Natural killer cell treated with Interleukin-12 subunit alpha and Interleukin-12 subunit beta and Interleukin-15 and Interleukin-18, amount 100 ng/mL, for 72 hours (primary cell): ENCODE data around the gene SDHAF4. TPM values are rescaled to one million over a fixed set of nuclear protein-coding genes. Genes with fewer than 3 reads are reported as not detected.

ENCODE experiments used
- ATAC-seq, 2 donors: fragments of 150-1000 bp; cut with Tn5 transposase in 1 of 2; sonication (Bioruptor Pico), chemical (Tn5 transposase) in 1 of 2; 2 replicates each; pipeline ENCODE4 v1.10.0; 2021
- DNase-seq: peaks from one replicate; pipeline ENCODE4 v3.0.0; 2022; ENCODE audit warnings: low spot score
- H3K27ac Mint-ChIP-seq, 2 donors: 1 replicate in 1 of 2; 2 replicates in 1 of 2; pipeline ENCODE4 v1.8.0; 2022; ENCODE audit warnings: mixed read lengths in 2 of 2, mild to moderate bottlenecking in 1 of 2, moderate library complexity in 1 of 2
- H3K27me3 Mint-ChIP-seq, 2 donors: 1 replicate in 1 of 2; 2 replicates in 1 of 2; pipeline ENCODE4 v1.8.0; 2022; ENCODE audit warnings: mixed read lengths in 2 of 2
- H3K36me3 Mint-ChIP-seq: one replicate; pipeline ENCODE4 v1.8.0; 2022; ENCODE audit warnings: mixed read lengths
- H3K4me1 Mint-ChIP-seq, 2 donors: 1 replicate in 1 of 2; 2 replicates in 1 of 2; pipeline ENCODE4 v1.8.0; 2022; ENCODE audit warnings: low read depth in 2 of 2, mixed read lengths in 2 of 2, mild to moderate bottlenecking in 1 of 2
- H3K4me3 Mint-ChIP-seq: one replicate; pipeline ENCODE4 v1.8.0; 2022; ENCODE audit warnings: mixed read lengths
- H3K9me3 Mint-ChIP-seq: 2 replicates; pipeline ENCODE4 v1.8.0; 2022; ENCODE audit warnings: mixed read lengths
- total RNA-seq, 2 donors: library from RNA; stranded (reverse); gene quantifications; one replicate each; pipeline ENCODE4 v1.2.3, GENCODE V29; 2022

Gene SDHAF4
- total RNA-seq, 2 donors from 2014 or later, result 6.2 to 11.5 TPM

GRCh38 chr6:70616728-70617260 lies 50.1 kb downstream of the SDHAF4 start:
- H3K27me3 Mint-ChIP-seq, result peaks cover under 1 to 13% of the 10 kb centered on the region in 2 donors
- no peaks in the 10 kb centered on the region for H3K4me1 Mint-ChIP-seq
- ATAC-seq (no peak), DNase-seq (no peak)
- no peaks in the 10 kb centered on the region for H3K36me3 Mint-ChIP-seq
- no peak overlapping the region for H3K27ac Mint-ChIP-seq
- H3K9me3 Mint-ChIP-seq, result no peaks in the 10 kb centered on the region
- no peak overlapping the region for H3K4me3 Mint-ChIP-seq

GRCh38 chr6:70620746-70621145 lies 54.0 kb downstream of the SDHAF4 start:
- Mint-ChIP-seq H3K4me1 (no peaks in the 10 kb centered on the region), H3K27me3 (peaks cover 0 to 9% of the 10 kb centered on the region in 2 donors), H3K27ac (no peak overlapping the region), H3K36me3 (no peaks in the 10 kb centered on the region), H3K9me3 (no peaks in the 10 kb centered on the region), H3K4me3 (no peak overlapping the region)
- DNase-seq (no peak), ATAC-seq (no peak)

- Mint-ChIP-seq H3K36me3 (no peaks in the 10 kb centered on the region), H3K4me3 (no peak overlapping the region), H3K27me3 (peaks cover 0 to 5% of the 10 kb centered on the region in 2 donors), H3K4me1 (no peaks in the 10 kb centered on the region), H3K9me3 (no peaks in the 10 kb centered on the region), H3K27ac (no peak overlapping the region)
- ATAC-seq (no peak), DNase-seq (no peak)
Observed at GRCh38 chr6:70622461-70622860, 55.7 kb downstream of the SDHAF4 start.

- H3K4me1 Mint-ChIP-seq, result no peaks in the 10 kb centered on the region
- H3K27me3 Mint-ChIP-seq, result peaks cover 0 to 5% of the 10 kb centered on the region in 2 donors
- H3K9me3 Mint-ChIP-seq, result no peaks in the 10 kb centered on the region
- H3K27ac Mint-ChIP-seq, result no peak overlapping the region
- H3K36me3 Mint-ChIP-seq, result no peaks in the 10 kb centered on the region
- ATAC-seq (no peak), DNase-seq (no peak)
- no peak overlapping the region for H3K4me3 Mint-ChIP-seq
Observed at GRCh38 chr6:70625436-70625835, 58.7 kb downstream of the SDHAF4 start.

- Mint-ChIP-seq H3K4me1 (no peaks in the 10 kb centered on the region), H3K27ac (no peak overlapping the region), H3K27me3 (peaks cover 4 to 6% of the 10 kb centered on the region in 2 donors), H3K9me3 (no peaks in the 10 kb centered on the region), H3K36me3 (no peaks in the 10 kb centered on the region), H3K4me3 (no peak overlapping the region)
- DNase-seq, result no peak
- no peak for ATAC-seq
Observed at GRCh38 chr6:70627500-70628254, 60.9 kb downstream of the SDHAF4 start.

- H3K4me3 Mint-ChIP-seq, result no peak overlapping the region
- H3K9me3 Mint-ChIP-seq, result no peaks in the 10 kb centered on the region
- H3K27me3 Mint-ChIP-seq, result peaks cover 4 to 6% of the 10 kb centered on the region in 2 donors
- H3K4me1 Mint-ChIP-seq, result no peaks in the 10 kb centered on the region
- H3K36me3 Mint-ChIP-seq, result no peaks in the 10 kb centered on the region
- no peak overlapping the region for H3K27ac Mint-ChIP-seq
- no peak for DNase-seq
- ATAC-seq, result no peak
Observed at GRCh38 chr6:70629929-70630328, 63.2 kb downstream of the SDHAF4 start.

- Mint-ChIP-seq H3K27ac (no peak overlapping the region), H3K27me3 (peaks cover 6% of the 10 kb centered on the region in 2 donors), H3K4me3 (no peak overlapping the region), H3K4me1 (no peaks in the 10 kb centered on the region), H3K36me3 (no peaks in the 10 kb centered on the region), H3K9me3 (no peaks in the 10 kb centered on the region)
- no peak for DNase-seq
- ATAC-seq, result no peak
Observed at GRCh38 chr6:70633870-70634269, 67.1 kb downstream of the SDHAF4 start.

- no peak overlapping the region for H3K4me3 Mint-ChIP-seq
- ATAC-seq (no peak), DNase-seq (no peak)
- no peaks in the 10 kb centered on the region for H3K4me1 Mint-ChIP-seq
- H3K27me3 Mint-ChIP-seq, result peaks cover 0 to 7% of the 10 kb centered on the region in 2 donors
- no peaks in the 10 kb centered on the region for H3K36me3 Mint-ChIP-seq
- no peaks in the 10 kb centered on the region for H3K9me3 Mint-ChIP-seq
- H3K27ac Mint-ChIP-seq, result no peak overlapping the region
Observed at GRCh38 chr6:70636596-70636995, 69.9 kb downstream of the SDHAF4 start.

- no peaks in the 10 kb centered on the region for H3K36me3 Mint-ChIP-seq
- no peak overlapping the region for H3K27ac Mint-ChIP-seq
- H3K27me3 Mint-ChIP-seq, result peaks cover 0 to 8% of the 10 kb centered on the region in 2 donors
- no peak for DNase-seq
- ATAC-seq, result no peak
- H3K9me3 Mint-ChIP-seq, result no peaks in the 10 kb centered on the region
- H3K4me1 Mint-ChIP-seq, result no peaks in the 10 kb centered on the region
- H3K4me3 Mint-ChIP-seq, result no peak overlapping the region
Observed at GRCh38 chr6:70638468-70638867, 71.7 kb downstream of the SDHAF4 start.

Other genes starting within 250 kb of the SDHAF4 start
- 10 to 100 TPM in 1 of 2 donors, 1 to 10 TPM in 1; 7.0 to 20.4 TPM for gene FAM135A, start 153.4 kb upstream of the SDHAF4 start, total RNA-seq
- gene SMAP1, start 101.0 kb downstream of the SDHAF4 start, total RNA-seq, result 10 to 100 TPM; 22.1 to 30.6 TPM